Activated gamma-delta T cell treated with Interleukin-2 at 50 U/mL for 16 hours (primary cell): ENCODE data around the gene SLC17A3.

Experiments used
- DNase-seq: peaks from one replicate; pipeline ENCODE4 v3.0.0-alpha.2; 2020

Gene SLC17A3

GRCh38 chr6:25832670-25833069, 41.4 kb downstream of the SLC17A3 start:
- no peak for DNase-seq

- no peak for DNase-seq
Observed at GRCh38 chr6:25832307-25832662, 41.8 kb downstream of the SLC17A3 start.

- DNase-seq: no peak
Observed at GRCh38 chr6:25831532-25832306, 42.3 kb downstream of the SLC17A3 start, which contains the start of gene SLC17A1. TSS of gene SLC17A1 (minus strand) at chr6:25832052. CDS start at chr6:25830557, 1,495 bp downstream.

- DNase-seq: no peak
Observed at GRCh38 chr6:25830458-25830857, 43.6 kb downstream of the SLC17A3 start.

- no peak for DNase-seq
Observed at GRCh38 chr6:25829375-25829774, 44.7 kb downstream of the SLC17A3 start.

GRCh38 chr6:25821341-25821740, 52.7 kb downstream of the SLC17A3 start:
- no peak for DNase-seq

- DNase-seq: no peak
Observed at GRCh38 chr6:25816252-25816651, 57.8 kb downstream of the SLC17A3 start.

GRCh38 chr6:25815194-25815593, 58.8 kb downstream of the SLC17A3 start:
- no peak for DNase-seq

GRCh38 chr6:25804804-25805203, 69.2 kb downstream of the SLC17A3 start:
- DNase-seq: no peak

GRCh38 chr6:25801436-25801835, 72.6 kb downstream of the SLC17A3 start:
- no peak for DNase-seq
